Measurements from ENCODE around the gene YWHAH.

DNA sequence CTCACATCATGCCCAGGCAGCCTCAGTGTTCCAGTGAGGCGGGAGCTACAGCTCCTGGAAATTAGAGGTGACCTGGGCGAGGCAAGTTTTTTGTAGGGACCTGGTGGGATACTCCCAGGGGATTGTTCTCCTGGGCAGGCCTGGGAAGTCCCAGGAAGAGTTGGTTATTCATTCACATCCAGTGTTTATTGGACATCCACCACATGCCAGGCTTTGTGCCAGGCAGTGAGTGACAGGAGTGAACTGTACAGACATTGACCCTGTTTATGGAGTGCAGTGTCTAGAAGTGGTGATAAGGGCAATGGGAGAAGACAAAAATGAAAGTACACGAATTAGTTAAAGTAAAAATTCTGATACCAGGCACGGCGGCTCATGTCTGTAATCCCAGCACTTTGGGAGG, 29.4 kb downstream of the YWHAH start:
- TF ChIP-seq, protein P1, sequence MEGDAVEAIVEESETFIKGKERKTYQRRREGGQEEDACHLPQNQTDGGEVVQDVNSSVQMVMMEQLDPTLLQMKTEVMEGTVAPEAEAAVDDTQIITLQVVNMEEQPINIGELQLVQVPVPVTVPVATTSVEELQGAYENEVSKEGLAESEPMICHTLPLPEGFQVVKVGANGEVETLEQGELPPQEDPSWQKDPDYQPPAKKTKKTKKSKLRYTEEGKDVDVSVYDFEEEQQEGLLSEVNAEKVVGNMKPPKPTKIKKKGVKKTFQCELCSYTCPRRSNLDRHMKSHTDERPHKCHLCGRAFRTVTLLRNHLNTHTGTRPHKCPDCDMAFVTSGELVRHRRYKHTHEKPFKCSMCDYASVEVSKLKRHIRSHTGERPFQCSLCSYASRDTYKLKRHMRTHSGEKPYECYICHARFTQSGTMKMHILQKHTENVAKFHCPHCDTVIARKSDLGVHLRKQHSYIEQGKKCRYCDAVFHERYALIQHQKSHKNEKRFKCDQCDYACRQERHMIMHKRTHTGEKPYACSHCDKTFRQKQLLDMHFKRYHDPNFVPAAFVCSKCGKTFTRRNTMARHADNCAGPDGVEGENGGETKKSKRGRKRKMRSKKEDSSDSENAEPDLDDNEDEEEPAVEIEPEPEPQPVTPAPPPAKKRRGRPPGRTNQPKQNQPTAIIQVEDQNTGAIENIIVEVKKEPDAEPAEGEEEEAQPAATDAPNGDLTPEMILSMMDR (IDR thresholded peaks at IDR 0.05): no peak
- TF ChIP-seq ZFX (IDR thresholded peaks at IDR 0.05; ENCODE audit: borderline replicate concordance): no peak
